ENCODE measurements around the gene JUND.
A peak's percentile ranks its signal among the peaks of the same experiment; 100 is the strongest.
"Not testable (repeated sequence)": the region's sequence is repeated elsewhere in the genome, so short reads cannot be mapped to it uniquely, and the experiment has no call there.

JUND gene

GRCh38 chr19:18281082-18282020, at the start of gene JUND:
Gene JUND (minus strand): TSS chr19:18281622. CDS start chr19:18281484, 138 bp downstream.
- DNase-seq, result peak; percentile 59 to 93

GRCh38 chr19:18330868-18331267, 49.4 kb upstream of the JUND start:
- no peak for DNase-seq

GRCh38 chr19:18329035-18329376, 47.6 kb upstream of the JUND start:
- no peak for DNase-seq

- DNase-seq, result peak; percentile 91 to 92
Observed at GRCh38 chr19:18328340-18329034, 47.1 kb upstream of the JUND start.

DNA sequence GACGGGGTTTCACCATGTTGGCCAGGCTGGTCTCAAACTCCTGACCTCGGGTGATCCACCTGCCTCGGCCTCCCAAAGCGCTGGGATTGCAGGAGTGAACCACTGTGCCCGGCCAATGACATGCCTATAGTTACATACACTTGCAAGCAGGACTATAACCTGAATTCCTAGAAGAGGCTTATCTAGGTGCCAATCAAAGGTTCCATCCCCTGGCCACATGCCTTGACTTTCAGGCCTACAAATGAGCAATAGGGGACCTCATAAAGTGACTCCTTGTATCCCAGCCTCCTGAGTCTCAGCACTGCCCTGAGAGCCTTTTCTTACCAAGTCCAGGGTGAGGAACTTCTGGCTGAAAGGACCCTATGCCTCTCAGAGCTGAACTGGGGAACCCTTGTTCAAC, 45.4 kb upstream of the JUND start:
- no peak for DNase-seq

GRCh38 chr19:18324373-18324731, 42.9 kb upstream of the JUND start:
- not testable (repeated sequence) for DNase-seq

DNA sequence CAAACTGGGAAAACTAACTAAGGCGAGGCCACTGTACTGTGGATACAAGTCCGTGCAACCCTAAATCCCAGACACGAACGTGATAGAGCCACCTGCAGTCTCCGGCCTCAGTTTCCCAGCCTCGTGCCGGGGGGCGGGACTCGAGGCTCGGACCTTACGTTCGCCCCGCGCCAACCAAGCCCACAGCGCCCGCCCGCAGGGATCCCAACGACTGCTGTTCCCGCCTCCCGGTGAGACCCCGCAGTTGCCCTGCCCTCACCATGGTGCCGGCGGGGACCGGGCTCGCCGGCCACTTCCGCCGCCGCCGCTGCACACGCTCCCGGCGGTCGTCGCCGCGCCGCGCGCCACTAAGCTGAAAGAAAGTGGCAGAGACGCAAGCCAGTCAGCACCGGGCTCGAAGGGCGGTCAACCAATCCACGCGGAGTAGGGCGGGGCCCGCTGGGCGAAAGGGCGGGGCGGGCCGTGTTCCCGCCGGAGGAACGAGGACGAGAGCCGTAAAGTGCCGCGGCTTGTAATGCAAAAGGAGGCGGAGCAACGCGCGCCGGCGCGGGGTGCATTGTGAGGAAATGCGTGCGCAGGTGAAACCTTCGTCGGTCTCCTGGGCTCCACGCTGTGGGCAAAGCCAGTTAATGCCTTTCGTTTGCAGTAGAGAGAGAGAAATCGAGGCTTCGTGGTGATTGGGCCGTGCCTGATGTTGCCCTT, 41.5 kb upstream of the JUND start, which contains the start of gene LSM4:
Gene LSM4, minus strand, starts transcription at position 318 of the 702 bp plus-strand sequence. Its CDS starts 56 bp downstream, at position 262.
- peak; percentile 91 to 97 for DNase-seq

- peak; percentile 25 for DNase-seq
Observed at GRCh38 chr19:18322318-18322758, 40.9 kb upstream of the JUND start.

DNA sequence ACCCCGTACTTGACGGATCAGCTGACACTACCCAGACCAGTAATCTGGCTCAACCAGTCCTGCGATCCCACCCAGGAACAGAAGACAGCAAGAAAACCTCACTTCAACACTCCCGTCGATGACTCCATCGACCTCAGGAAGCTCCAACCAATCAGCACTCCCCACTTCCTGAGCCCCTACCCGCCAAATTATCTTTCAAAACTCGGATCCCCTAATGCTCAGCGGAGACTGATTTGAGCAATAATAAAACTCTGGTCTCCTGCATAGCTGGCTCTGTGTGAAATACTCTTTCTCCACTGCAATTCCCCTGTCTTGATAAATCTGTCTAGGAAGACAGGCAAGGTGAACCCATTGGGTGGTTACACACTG, 40.3 kb upstream of the JUND start:
- no peak for DNase-seq

- no peak for DNase-seq
Observed at GRCh38 chr19:18320865-18321733, 39.7 kb upstream of the JUND start.

DNA sequence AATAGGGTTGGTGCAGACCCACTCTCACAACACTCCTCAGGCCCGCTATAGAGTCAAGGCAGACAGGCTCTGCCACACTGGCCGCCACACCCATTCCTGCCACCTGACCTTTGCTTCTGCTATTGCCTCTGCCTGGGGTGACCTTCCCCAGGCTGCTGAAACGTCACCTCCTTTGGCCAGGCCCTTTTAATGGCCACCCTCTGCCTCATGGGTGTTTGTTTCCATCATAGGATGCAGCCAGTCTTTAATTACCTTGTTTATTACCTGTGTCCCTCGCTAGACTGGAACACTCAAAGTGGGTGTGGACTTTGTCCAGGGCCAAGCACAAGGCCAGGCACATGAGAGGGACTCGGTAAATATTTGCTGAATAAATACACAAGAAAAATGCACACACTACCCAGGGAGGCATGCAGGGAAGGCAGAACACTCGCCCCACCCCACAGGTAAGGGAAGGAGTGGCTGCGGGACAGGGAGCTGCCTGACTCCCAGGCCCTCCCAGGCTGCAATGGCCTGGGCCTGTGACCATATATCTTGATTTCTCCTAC, 38.2 kb upstream of the JUND start:
- DNase-seq, result no peak

DNA sequence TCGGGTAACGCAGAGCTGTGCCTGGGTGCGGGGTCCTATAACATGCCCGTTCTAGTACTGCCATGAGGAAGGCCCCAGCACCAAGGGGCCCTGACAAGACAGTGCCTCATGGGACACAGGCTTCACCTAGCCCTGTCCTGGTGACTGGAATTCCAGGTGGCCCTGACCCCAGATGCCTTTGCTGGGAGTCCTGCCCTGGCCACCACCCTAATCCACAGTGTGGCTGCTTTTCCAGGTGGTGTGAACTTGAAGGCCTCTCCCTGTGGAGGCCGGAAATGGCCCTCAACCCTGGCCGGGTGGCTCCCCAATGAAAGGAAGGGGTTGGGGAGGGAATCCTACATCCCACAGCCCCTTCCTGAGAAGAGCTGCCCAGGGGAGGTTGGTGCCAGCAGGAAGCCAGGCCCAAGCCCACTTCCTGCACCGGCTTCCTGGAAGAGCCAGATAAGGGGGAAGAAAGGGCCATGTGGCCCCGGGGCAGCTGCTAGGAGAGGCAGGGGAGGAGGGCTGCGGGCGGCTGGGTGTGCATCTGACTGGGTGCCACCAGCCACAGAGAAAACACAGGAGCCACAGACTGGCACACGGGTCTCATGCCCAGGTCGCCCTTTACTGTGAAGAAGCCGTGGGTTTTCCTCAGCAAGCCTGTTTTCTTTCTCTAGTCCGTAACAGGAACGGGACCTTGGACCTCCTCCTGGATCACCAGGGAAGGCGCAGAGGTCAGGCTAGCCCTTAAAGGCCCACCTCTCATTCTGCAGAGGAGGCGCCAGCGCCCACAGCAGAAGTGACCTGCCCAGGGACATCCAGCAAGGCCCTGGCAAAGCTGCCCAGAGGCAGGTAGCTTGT, 36.8 kb upstream of the JUND start:
- DNase-seq, result no peak

GRCh38 chr19:18313398-18313797, 32.0 kb upstream of the JUND start:
- DNase-seq, result no peak

- DNase-seq, result no peak
Observed at GRCh38 chr19:18312092-18312534, 30.7 kb upstream of the JUND start.

GRCh38 chr19:18311502-18312091, 30.2 kb upstream of the JUND start:
- DNase-seq, result no peak

- DNase-seq, result no peak
Observed at GRCh38 chr19:18310966-18311365, 29.5 kb upstream of the JUND start.

- DNase-seq, result no peak
Observed at GRCh38 chr19:18310118-18310909, 28.9 kb upstream of the JUND start.

GRCh38 chr19:18309525-18310064, 28.2 kb upstream of the JUND start:
- DNase-seq, result no peak

- no peak for DNase-seq
Observed at GRCh38 chr19:18308948-18309325, 27.5 kb upstream of the JUND start.
